Measurements from ENCODE around the gene LRCH3.
A peak's percentile ranks its signal among the peaks of the same experiment; 100 is the strongest.
"Not testable (repeated sequence)": the region's sequence is repeated elsewhere in the genome, so short reads cannot be mapped to it uniquely, and the experiment has no call there.

The LRCH3 gene

GRCh38 chr3:197880491-197881269 lies 89.6 kb downstream of the LRCH3 start:
- no peak for DNase-seq (ENCODE audit: low read depth, low spot score)
- H3K27ac ChIP-seq = no peak overlapping the region

- no peak for DNase-seq (ENCODE audit: low read depth, low spot score)
These were observed 90.4 kb downstream of the LRCH3 start for GRCh38 chr3:197881270-197881969.

GRCh38 chr3:197881970-197882338 lies 90.9 kb downstream of the LRCH3 start:
- DNase-seq (ENCODE audit: low read depth, low spot score) = no peak
- H3K27ac ChIP-seq = no peak overlapping the region

More at GRCh38 chr3:197881270-197881969, 90.4 kb downstream of the LRCH3 start:
- no peak overlapping the region for H3K27ac ChIP-seq

- no peak overlapping the region for H3K27ac ChIP-seq
- DNase-seq (ENCODE audit: low read depth, low spot score) = no peak
These were observed 91.5 kb downstream of the LRCH3 start for GRCh38 chr3:197882586-197882985.

GRCh38 chr3:197883541-197883940 lies 92.5 kb downstream of the LRCH3 start:
- no peak for DNase-seq (ENCODE audit: low read depth, low spot score)

GRCh38 chr3:197884330-197884729 lies 93.3 kb downstream of the LRCH3 start:
- not testable (repeated sequence) for DNase-seq (ENCODE audit: low read depth, low spot score); H3K27ac ChIP-seq

More at GRCh38 chr3:197883541-197883940, 92.5 kb downstream of the LRCH3 start:
- H3K27ac ChIP-seq = no peak overlapping the region

- H3K27ac ChIP-seq; DNase-seq (ENCODE audit: low read depth, low spot score): not testable (repeated sequence)
These were observed 95.0 kb downstream of the LRCH3 start for GRCh38 chr3:197886052-197886451.

- peak overlapping the region; percentile 76 for H3K27ac ChIP-seq
- not testable (repeated sequence) for DNase-seq (ENCODE audit: low read depth, low spot score)
These were observed 96.5 kb downstream of the LRCH3 start for GRCh38 chr3:197887430-197888053.

GRCh38 chr3:197888511-197888910 lies 97.5 kb downstream of the LRCH3 start:
- peak overlapping the region; percentile 76 for H3K27ac ChIP-seq
- no peak for DNase-seq (ENCODE audit: low read depth, low spot score)

GRCh38 chr3:197889204-197889930 lies 98.3 kb downstream of the LRCH3 start:
- peak; percentile 91 for DNase-seq (ENCODE audit: low read depth, low spot score)

GRCh38 chr3:197890693-197891092 lies 99.6 kb downstream of the LRCH3 start:
- no peak overlapping the region for H3K27ac ChIP-seq
- no peak for DNase-seq (ENCODE audit: low read depth, low spot score)

More at GRCh38 chr3:197889204-197889930, 98.3 kb downstream of the LRCH3 start:
- H3K27ac ChIP-seq = peak overlapping the region; percentile 76

GRCh38 chr3:197892162-197892561 lies 101.1 kb downstream of the LRCH3 start:
- H3K27ac ChIP-seq = no peak overlapping the region
- DNase-seq (ENCODE audit: low read depth, low spot score) = no peak

GRCh38 chr3:197896421-197896820 lies 105.4 kb downstream of the LRCH3 start:
- DNase-seq (ENCODE audit: low read depth, low spot score) = no peak
- no peak overlapping the region for H3K27ac ChIP-seq

- H3K27ac ChIP-seq = no peak overlapping the region
- no peak for DNase-seq (ENCODE audit: low read depth, low spot score)
These were observed 108.9 kb downstream of the LRCH3 start for GRCh38 chr3:197899833-197900478.

GRCh38 chr3:197901626-197902025 lies 110.6 kb downstream of the LRCH3 start:
- no peak overlapping the region for H3K27ac ChIP-seq
- no peak for DNase-seq (ENCODE audit: low read depth, low spot score)

- DNase-seq (ENCODE audit: low read depth, low spot score) = peak; percentile 79
- peak overlapping the region; percentile 46 for H3K27ac ChIP-seq
These were observed 115.2 kb downstream of the LRCH3 start for GRCh38 chr3:197906023-197906849.

- peak overlapping the region; percentile 46 for H3K27ac ChIP-seq
- no peak for DNase-seq (ENCODE audit: low read depth, low spot score)
These were observed 115.8 kb downstream of the LRCH3 start for GRCh38 chr3:197906850-197907187.

- DNase-seq (ENCODE audit: low read depth, low spot score) = no peak
These were observed 116.1 kb downstream of the LRCH3 start for GRCh38 chr3:197907196-197907595.

GRCh38 chr3:197908550-197908949 lies 117.5 kb downstream of the LRCH3 start:
- peak; percentile 71 for DNase-seq (ENCODE audit: low read depth, low spot score)
- H3K27ac ChIP-seq = peak overlapping the region; percentile 36

More at GRCh38 chr3:197907196-197907595, 116.1 kb downstream of the LRCH3 start:
- peak overlapping the region; percentile 46 for H3K27ac ChIP-seq

Data from epithelial cell of prostate (primary cell).